ENCODE measurements around the gene RAB44.
"Not testable (repeated sequence)": the region's sequence is repeated elsewhere in the genome, so short reads cannot be mapped to it uniquely, and the experiment has no call there.

Gene RAB44, protein sequence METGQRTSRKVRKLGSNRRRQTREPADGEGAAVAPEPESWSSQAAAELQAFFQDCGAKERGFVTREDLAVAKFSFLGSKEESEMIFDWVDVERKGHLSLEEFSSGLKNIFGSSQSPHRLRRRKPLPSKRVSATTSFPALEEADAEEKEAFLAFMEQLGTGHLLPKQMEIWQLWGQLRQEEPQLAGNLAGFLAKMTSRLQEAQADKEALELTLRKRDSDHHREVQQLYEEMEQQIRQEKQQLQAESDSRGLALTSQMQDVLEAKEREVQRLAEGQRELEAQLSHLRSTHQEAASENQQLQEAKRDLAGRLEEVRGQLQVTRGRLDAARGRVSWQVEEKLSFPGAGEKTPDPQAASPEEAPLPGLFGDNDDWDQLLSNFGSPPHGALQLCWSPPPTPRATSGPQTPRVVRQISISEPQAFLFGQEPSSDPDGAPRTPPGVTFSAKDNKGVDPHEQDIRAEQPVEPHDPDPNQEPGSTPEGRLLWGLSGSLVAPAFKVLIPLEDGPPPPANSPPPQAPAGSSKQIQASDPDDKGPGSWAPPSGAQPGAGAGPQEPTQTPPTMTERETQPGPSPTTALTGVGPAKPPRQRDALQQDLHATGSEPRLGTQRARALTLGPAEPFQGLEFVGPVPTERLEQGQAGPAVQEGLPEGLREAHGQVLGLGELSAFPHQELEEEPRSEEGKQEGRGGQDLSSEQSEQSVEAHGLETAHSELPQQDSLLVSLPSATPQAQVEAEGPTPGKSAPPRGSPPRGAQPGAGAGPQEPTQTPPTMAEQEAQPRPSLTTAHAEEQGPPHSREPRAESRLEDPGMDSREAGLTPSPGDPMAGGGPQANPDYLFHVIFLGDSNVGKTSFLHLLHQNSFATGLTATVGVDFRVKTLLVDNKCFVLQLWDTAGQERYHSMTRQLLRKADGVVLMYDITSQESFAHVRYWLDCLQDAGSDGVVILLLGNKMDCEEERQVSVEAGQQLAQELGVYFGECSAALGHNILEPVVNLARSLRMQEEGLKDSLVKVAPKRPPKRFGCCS

GRCh38 chr6:36697481-36697903 is at the start of gene RAB44:
TSS of gene RAB44 (plus strand) at chr6:36697826. CDS start at chr6:36704236, 6,410 bp downstream.
- no peak for DNase-seq

- DNase-seq = no peak
Observed at GRCh38 chr6:36649086-36649485, 48.5 kb upstream of the RAB44 start.

DNA sequence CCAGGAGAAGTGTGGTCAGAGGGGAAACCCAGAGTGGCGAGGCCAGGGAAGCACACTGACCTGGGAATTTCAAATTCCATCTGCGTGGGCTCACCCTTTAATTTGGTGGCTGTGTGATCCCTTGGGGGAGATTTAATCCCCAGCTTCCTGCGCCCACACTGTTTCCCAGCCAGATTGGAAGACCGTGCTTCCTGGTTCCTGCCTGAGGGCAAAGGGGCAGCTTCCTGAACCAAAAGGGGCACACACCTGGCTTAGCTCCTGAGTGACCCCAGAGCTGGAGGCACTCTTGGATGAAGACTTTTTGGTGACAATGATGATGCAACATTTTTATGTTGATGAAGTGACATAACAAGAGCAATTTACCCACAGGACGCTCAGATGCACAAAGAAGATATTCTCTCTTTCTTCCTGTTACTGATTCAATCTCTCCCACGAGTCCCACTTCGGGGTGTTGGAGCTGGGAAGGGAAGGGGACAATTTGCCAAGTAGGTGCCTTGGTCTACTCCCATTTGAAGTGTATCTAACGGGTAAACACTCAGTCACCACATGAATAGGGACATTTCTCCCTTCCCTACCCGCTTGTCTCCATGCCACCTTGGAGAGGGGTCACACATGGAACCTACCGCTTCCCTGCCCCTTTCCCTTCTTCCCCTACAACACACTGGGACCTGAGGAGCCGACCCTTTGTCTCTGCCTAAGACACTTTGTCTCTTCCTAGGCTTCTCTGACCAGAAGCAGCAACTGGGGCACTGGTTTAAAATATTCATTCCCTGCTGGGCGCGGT is 47.7 kb upstream of the RAB44 start:
- DNase-seq = no peak

DNA sequence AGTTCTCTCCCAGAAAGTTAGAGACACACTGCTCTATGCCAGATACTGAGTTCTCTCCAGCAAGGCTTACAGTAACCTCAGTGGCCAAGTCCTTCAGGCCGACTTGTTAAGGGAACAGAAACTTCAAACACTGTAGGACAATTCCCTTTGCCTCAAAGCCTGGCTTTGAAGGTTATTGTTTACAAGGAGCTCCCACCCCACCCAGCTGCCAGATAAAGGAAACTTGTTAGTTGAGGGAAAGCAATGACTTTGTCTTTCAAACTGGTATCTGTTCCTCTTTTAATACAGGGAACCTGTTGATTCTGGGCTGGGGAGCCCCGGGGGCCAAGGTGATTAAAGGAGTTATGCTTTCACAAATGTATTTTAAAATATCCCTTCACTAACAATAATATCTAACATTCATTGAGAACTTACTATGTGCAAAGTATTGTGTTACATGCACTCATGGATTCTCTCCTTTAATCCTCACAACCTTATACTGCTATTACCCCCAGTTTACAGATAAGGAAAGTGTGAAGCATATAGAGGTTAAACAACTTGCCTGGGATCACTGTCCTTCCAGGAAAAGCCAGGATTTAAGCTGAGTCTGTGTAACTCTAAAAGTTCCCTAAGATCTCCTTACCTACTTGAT is 46.7 kb upstream of the RAB44 start:
- no peak for DNase-seq

DNA sequence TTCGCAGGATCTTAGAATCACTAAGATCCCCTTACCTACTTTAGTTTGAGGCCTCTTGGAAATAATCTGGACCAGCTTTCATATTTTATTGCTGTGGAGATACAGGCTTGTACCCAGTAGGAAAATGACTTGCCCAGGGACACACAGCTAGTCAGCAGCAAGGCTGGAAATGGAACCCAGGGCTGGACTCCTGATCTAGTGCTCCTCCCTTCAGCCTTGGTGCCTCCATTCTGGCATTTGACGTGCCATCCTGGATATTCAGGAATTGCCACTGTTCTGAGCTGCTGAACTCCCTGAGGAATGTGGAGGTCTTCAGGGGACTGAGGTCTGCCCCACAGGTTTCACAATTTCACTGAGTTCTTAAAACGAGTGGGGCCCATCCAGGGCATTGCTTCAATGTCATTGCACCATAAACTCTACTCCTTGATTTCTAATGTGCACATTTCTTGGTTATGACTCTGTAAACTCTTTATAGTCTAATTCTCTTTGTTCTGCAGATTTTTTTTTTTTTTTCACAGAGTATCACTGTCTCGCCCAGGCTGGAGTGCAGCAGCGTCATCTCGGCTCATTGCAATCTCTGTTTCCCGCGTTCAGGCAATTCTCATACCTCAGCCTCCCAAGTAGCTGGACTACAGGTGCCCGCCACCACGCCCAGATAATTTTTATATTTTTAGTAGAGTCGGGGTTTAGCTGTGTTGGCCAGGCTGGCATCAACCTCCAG is 45.8 kb upstream of the RAB44 start:
- no peak for DNase-seq

DNA sequence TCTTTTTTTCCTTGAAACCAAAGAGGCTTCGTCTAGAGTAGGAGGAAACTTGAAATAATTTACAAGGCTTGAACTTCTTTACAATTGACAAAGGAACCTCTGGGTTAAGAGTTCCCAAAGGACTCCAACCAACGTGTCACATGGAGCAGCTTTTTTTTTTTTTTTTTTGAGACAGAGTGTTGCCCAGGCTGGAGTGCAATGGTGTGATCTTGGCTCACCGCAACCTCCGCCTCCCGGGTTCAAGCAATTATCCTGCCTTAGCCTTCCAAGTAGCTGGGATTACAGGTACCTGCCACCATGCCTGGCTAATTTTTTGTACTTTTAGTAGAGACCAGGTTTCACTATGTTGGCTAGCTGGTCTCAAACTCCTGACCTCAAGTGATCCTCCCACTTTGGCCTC is 43.2 kb upstream of the RAB44 start:
- not testable (repeated sequence) for DNase-seq

GRCh38 chr6:36655085-36655724 is 42.4 kb upstream of the RAB44 start:
- no peak for DNase-seq

DNA sequence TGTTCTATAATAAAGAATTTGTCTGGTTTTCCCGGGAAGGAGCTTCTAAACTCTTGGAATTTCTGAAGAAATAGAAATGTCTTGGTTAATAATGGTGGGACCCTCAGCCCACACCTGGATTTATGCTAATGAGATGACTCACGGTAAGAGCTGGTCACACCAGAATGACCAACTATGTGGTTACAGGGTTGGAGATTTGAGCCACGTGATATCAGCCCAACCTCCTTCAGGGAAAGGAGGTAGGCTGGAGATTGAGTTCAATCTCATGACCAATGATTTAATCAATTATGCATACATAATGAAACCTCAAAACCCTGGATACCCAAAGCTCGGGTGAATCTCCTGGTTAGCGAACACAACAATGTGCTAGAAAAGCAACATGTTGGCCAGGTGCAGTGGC is 41.2 kb upstream of the RAB44 start:
- DNase-seq = no peak

DNA sequence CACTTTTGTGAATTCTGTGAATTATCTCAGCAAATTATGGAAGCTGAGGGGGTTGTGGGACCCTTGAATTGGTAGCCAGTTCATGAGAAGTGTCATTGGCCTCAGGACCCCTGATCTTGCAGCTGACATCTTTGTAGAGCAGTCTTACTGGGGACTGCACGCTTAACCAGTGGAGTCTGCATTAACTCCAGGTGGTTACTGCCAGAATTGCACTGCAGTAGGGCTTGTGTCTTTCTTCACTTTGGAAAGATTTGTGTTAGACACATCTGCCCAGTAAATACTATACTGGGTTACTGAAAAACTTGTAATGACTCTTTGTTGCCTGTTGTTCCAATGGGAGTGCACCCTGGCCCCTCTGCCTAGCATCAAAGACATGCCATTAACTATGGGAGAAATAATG is 40.4 kb upstream of the RAB44 start:
- DNase-seq = no peak

DNA sequence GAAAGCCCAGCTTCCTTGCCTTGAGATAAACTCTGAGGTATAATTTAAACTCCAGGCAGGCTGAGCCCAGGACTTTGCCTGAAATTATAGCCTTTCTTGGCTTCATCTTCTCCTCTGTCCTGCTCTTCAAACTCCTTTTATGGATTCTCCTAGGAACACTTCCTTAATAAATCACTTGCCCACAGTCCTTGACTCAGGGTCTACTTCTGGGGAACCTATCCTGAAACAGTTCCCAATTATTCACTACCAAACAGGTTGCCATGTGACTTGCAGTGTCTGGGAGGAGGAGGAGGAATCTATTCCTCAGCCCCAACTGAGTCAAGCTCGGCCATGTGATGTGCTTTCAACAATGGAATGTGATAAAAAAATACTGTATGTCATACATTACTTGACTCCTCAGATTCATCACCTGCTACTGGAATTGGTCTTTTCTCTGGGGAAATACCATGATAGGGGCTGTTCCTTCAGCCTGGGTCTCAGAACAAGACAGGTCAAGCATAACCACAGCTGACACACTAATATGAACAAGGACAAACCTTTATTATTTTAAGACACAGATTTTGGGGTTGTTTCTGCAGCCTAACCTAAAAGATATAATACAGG is 39.6 kb upstream of the RAB44 start:
- no peak for DNase-seq

GRCh38 chr6:36659271-36659670 is 38.4 kb upstream of the RAB44 start:
- DNase-seq = no peak

DNA sequence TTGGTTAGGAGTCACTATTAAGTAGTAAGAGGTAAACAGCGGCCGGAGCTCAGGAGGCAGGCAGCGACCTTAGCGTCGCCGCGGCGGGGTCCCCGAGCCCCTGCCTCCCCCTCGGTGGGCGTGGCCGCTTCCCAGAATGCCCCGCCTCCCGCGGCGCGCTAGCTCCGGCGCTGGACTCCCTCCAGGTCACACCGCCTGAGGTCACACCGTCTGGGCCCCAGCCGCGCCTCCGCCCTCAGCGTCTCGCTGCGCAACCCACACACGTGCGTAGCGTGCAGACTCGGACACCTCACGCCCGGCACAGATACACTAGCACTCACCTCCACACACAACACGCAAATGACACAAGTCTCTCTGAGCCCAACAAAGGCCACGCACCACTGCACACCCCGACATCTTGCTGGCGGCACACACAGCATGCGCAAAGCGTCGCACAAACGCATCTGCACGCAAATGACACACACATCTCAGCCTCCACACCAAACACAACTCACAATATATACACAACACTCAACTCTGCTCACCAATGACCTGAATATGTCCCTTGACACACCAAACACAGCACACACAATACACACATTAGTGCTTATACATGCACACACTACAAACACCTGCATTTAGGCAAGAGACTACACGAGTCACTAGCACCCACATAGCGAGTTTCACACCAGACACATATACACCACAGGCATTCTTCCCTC is 36.7 kb upstream of the RAB44 start:
- DNase-seq = no peak

GRCh38 chr6:36662380-36662779 is 35.2 kb upstream of the RAB44 start:
- DNase-seq = no peak

DNA sequence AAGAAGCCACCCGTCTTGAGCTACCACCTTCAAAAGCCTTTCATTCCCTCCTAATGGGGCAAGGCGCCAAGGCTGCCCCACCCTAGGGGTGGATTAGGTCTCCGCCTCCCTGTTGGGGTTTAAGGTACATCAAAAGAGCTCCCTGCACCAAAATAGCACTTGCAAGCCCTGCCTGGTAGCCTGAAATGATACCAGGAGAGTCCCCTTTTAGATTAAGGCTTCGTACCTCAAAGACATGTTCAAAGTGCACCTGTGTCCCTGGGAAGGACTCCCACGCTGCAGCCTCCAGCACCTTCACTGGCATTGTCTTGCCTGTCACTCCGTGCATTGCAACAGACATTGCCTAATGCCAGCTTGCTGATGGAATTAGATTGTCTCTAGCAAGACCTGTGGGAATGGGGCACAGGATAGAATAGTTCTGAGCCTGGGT is 34.8 kb upstream of the RAB44 start:
- DNase-seq = no peak

- DNase-seq = no peak
Observed at GRCh38 chr6:36663504-36664446, 33.9 kb upstream of the RAB44 start.

DNA sequence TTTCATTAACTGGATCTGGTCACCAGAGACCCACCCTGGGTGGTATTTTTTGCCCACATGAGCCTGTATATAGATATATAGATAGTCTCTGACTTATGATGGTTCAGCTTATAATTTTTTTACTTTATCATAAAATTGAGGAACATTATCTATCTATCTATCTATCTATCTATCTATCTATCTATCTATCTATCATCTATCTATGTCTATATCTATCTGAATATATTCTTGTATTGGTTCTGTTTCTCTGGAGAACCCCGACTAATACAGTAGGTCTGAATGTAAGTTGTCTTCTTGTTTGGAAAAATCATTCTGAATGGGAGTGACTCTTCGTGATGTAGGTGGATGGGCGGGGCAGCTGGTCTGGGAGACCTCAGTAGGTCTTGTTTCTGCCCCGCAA is 32.4 kb upstream of the RAB44 start:
- DNase-seq = no peak

- DNase-seq = no peak
Observed at GRCh38 chr6:36666287-36666686, 31.3 kb upstream of the RAB44 start.

DNA sequence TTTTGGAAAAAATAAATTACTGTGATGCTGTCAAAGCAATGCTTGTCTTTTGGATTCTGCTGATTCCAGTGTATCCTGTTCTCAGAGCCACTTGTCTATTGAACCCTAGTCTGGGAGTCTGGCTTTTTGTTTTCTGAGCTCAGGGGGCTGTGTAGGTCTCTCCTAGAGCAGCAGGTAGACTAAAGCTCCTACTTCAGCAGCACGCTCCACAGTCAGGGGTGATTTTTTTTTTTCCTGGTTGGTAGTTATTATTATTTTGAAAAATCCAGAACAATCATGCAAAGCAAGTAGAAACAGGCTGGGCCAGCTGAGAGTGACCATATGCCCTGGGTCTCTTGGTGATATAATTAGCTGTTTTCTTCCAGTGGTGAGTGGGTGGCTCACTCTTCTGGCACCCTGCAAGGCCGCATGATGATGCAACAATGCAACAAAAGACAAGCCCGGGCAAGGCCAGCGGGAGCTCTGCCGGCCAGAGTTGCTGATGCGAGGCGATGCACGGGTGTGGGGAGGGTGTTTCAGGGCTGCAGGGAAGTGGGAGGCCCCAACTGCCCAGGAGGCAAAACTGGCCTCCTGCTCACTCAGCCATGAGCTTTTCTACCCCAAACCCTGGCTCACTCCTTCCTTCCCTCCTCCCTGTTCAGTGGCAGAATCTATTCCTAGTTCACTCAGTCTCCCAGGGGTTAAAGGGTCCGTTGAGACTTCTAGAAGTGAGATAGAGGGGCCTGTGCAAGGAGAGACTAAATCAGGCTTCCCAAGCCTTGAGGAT is 30.6 kb upstream of the RAB44 start:
- no peak for DNase-seq

Data from CD4-positive, alpha-beta T cell treated with Interleukin-4 for 4 hours (primary cell).